ENCODE data around the gene MACROD2. TPM values are rescaled to one million over a fixed set of nuclear protein-coding genes. Genes with fewer than 3 reads are reported as not detected.

Gene MACROD2
- polyA plus RNA-seq, 6 donors from 2014 or later: 27.2 to 49.3 (median 36.4) TPM

GRCh38 chr20:14855171-14855570, 859.9 kb downstream of the MACROD2 start:
- ATAC-seq (ENCODE audit: low read depth in 2 of 2) (no peak), DNase-seq (no peak)
- Mint-ChIP-seq H3K4me1 (peaks cover 0 to 6% (median 0%) of the 10 kb centered on the region in 3 donors), H3K9me3 (no peaks in the 10 kb centered on the region), H3K36me3 (no peaks in the 10 kb centered on the region), H3K27me3 (peaks cover 0 to 5% (median 0%) of the 10 kb centered on the region in 3 donors), H3K27ac (no peak overlapping the region), H3K4me3 (no peak overlapping the region)

- H3K36me3 Mint-ChIP-seq: no peaks in the 10 kb centered on the region
- H3K27me3 Mint-ChIP-seq: peaks cover 0 to 5% (median 0%) of the 10 kb centered on the region in 3 donors
- no peak overlapping the region for H3K27ac Mint-ChIP-seq
- peaks cover 0 to 2% (median 0%) of the 10 kb centered on the region in 3 donors for H3K4me1 Mint-ChIP-seq
- no peak for ATAC-seq (ENCODE audit: low read depth in 2 of 2)
- DNase-seq: no peak
- H3K4me3 Mint-ChIP-seq: no peak overlapping the region
- no peaks in the 10 kb centered on the region for H3K9me3 Mint-ChIP-seq
Observed at GRCh38 chr20:14859627-14860026, 864.3 kb downstream of the MACROD2 start.

GRCh38 chr20:14860410-14860814, 865.1 kb downstream of the MACROD2 start:
- ATAC-seq (ENCODE audit: low read depth in 2 of 2): no peak
- Mint-ChIP-seq H3K4me1 (peaks cover 0 to 2% (median 0%) of the 10 kb centered on the region in 3 donors), H3K27ac (no peak overlapping the region), H3K9me3 (no peaks in the 10 kb centered on the region), H3K4me3 (no peak overlapping the region), H3K36me3 (no peaks in the 10 kb centered on the region), H3K27me3 (peaks cover 0 to 5% (median 0%) of the 10 kb centered on the region in 3 donors)
- no peak for DNase-seq

GRCh38 chr20:14861028-14861699, 865.8 kb downstream of the MACROD2 start:
- no peaks in the 10 kb centered on the region for H3K36me3 Mint-ChIP-seq
- no peak overlapping the region for H3K4me3 Mint-ChIP-seq
- H3K27ac Mint-ChIP-seq: no peak overlapping the region
- H3K27me3 Mint-ChIP-seq: peaks cover 0 to 5% (median 0%) of the 10 kb centered on the region in 3 donors
- no peaks in the 10 kb centered on the region for H3K9me3 Mint-ChIP-seq
- peaks cover 0 to 2% (median 0%) of the 10 kb centered on the region in 3 donors for H3K4me1 Mint-ChIP-seq
- ATAC-seq (ENCODE audit: low read depth in 2 of 2) (no peak), DNase-seq (no peak)

GRCh38 chr20:14865169-14865568, 869.9 kb downstream of the MACROD2 start:
- ATAC-seq (ENCODE audit: low read depth in 2 of 2): no peak
- H3K4me3 Mint-ChIP-seq: no peak overlapping the region
- H3K27me3 Mint-ChIP-seq: no peaks in the 10 kb centered on the region
- H3K9me3 Mint-ChIP-seq: no peaks in the 10 kb centered on the region
- no peaks in the 10 kb centered on the region for H3K36me3 Mint-ChIP-seq
- H3K4me1 Mint-ChIP-seq: peaks cover 0 to 2% (median 0%) of the 10 kb centered on the region in 3 donors
- no peak for DNase-seq
- no peak overlapping the region for H3K27ac Mint-ChIP-seq

- H3K9me3 Mint-ChIP-seq: no peaks in the 10 kb centered on the region
- no peak for DNase-seq
- no peaks in the 10 kb centered on the region for H3K36me3 Mint-ChIP-seq
- no peaks in the 10 kb centered on the region for H3K27me3 Mint-ChIP-seq
- H3K4me1 Mint-ChIP-seq: no peaks in the 10 kb centered on the region
- ATAC-seq (ENCODE audit: low read depth in 2 of 2): no peak
- H3K4me3 Mint-ChIP-seq: no peak overlapping the region
- H3K27ac Mint-ChIP-seq: no peak overlapping the region
Observed at GRCh38 chr20:14865731-14866130, 870.4 kb downstream of the MACROD2 start.

GRCh38 chr20:14866841-14867514, 871.7 kb downstream of the MACROD2 start:
- no peak for ATAC-seq (ENCODE audit: low read depth in 2 of 2)
- Mint-ChIP-seq H3K36me3 (no peaks in the 10 kb centered on the region), H3K9me3 (no peaks in the 10 kb centered on the region), H3K27ac (no peak overlapping the region), H3K4me1 (no peaks in the 10 kb centered on the region), H3K27me3 (no peaks in the 10 kb centered on the region), H3K4me3 (no peak overlapping the region)
- no peak for DNase-seq

- no peak overlapping the region for H3K4me3 Mint-ChIP-seq
- peaks cover 0 to 2% (median 0%) of the 10 kb centered on the region in 7 donors for H3K9me3 Mint-ChIP-seq
- ATAC-seq (ENCODE audit: low read depth in 2 of 2): no peak
- H3K36me3 Mint-ChIP-seq: no peaks in the 10 kb centered on the region
- H3K27me3 Mint-ChIP-seq: peaks cover 0 to 10% (median 10%) of the 10 kb centered on the region in 3 donors
- H3K4me1 Mint-ChIP-seq: peaks cover 0 to 8% (median 0%) of the 10 kb centered on the region in 3 donors
- no peak overlapping the region for H3K27ac Mint-ChIP-seq
- no peak for DNase-seq
Observed at GRCh38 chr20:14877301-14878028, 882.1 kb downstream of the MACROD2 start.

- Mint-ChIP-seq H3K9me3 (peaks cover 0 to 2% (median 0%) of the 10 kb centered on the region in 7 donors), H3K36me3 (no peaks in the 10 kb centered on the region), H3K27ac (no peak overlapping the region), H3K27me3 (peaks cover 0 to 10% (median 10%) of the 10 kb centered on the region in 3 donors), H3K4me1 (peaks cover 0 to 9% (median 0%) of the 10 kb centered on the region in 3 donors), H3K4me3 (no peak overlapping the region)
- ATAC-seq (ENCODE audit: low read depth in 2 of 2) (no peak), DNase-seq (no peak)
Observed at GRCh38 chr20:14878676-14879019, 883.3 kb downstream of the MACROD2 start.

GRCh38 chr20:14879020-14879697, 883.8 kb downstream of the MACROD2 start:
- H3K27me3 Mint-ChIP-seq: peaks cover 0 to 10% (median 10%) of the 10 kb centered on the region in 3 donors
- H3K36me3 Mint-ChIP-seq: no peaks in the 10 kb centered on the region
- ATAC-seq (ENCODE audit: low read depth in 2 of 2) (no peak), DNase-seq (no peak)
- H3K4me3 Mint-ChIP-seq: no peak overlapping the region
- peaks cover 0 to 2% (median 0%) of the 10 kb centered on the region in 7 donors for H3K9me3 Mint-ChIP-seq
- peaks cover 0 to 9% (median 0%) of the 10 kb centered on the region in 3 donors for H3K4me1 Mint-ChIP-seq
- no peak overlapping the region for H3K27ac Mint-ChIP-seq

- Mint-ChIP-seq H3K36me3 (no peaks in the 10 kb centered on the region), H3K27me3 (peaks cover 0 to 10% (median 10%) of the 10 kb centered on the region in 3 donors), H3K4me1 (peaks cover 0 to 9% (median 0%) of the 10 kb centered on the region in 3 donors), H3K4me3 (no peak overlapping the region), H3K27ac (no peak overlapping the region), H3K9me3 (peaks cover 0 to 2% (median 0%) of the 10 kb centered on the region in 7 donors)
- no peak for DNase-seq
- no peak for ATAC-seq (ENCODE audit: low read depth in 2 of 2)
Observed at GRCh38 chr20:14879839-14880238, 884.5 kb downstream of the MACROD2 start.

- no peaks in the 10 kb centered on the region for H3K36me3 Mint-ChIP-seq
- H3K4me1 Mint-ChIP-seq: peaks cover 0 to 9% (median 0%) of the 10 kb centered on the region in 3 donors
- no peak overlapping the region for H3K4me3 Mint-ChIP-seq
- H3K27me3 Mint-ChIP-seq: peaks cover 0 to 14% (median 10%) of the 10 kb centered on the region in 3 donors
- peaks cover 0 to 6% (median 0%) of the 10 kb centered on the region in 7 donors for H3K9me3 Mint-ChIP-seq
- ATAC-seq (ENCODE audit: low read depth in 2 of 2) (no peak), DNase-seq (no peak)
- no peak overlapping the region for H3K27ac Mint-ChIP-seq
Observed at GRCh38 chr20:14881518-14881917, 886.2 kb downstream of the MACROD2 start.

- Mint-ChIP-seq H3K9me3 (peaks cover 0 to 6% (median 0%) of the 10 kb centered on the region in 7 donors), H3K27me3 (peaks cover 0 to 11% (median 9%) of the 10 kb centered on the region in 3 donors), H3K36me3 (no peaks in the 10 kb centered on the region), H3K4me3 (no peak overlapping the region), H3K4me1 (peaks cover 0 to 9% (median 0%) of the 10 kb centered on the region in 3 donors), H3K27ac (peak overlapping the region in 1 of 6 donors; percentile 54)
- peak in 1 of 2 donors; percentile 20 for ATAC-seq (ENCODE audit: low read depth in 2 of 2)
- DNase-seq: no peak
Observed at GRCh38 chr20:14882157-14882556, 886.8 kb downstream of the MACROD2 start.
